ENCODE measurements around the gene SRPK2.
A peak's percentile ranks its signal among the peaks of the same experiment; 100 is the strongest.

SRPK2 gene

GRCh38 chr7:105191331-105191730 is 197.4 kb downstream of the SRPK2 start:
- DNase-seq (ENCODE audit: low spot score), result no peak

DNA sequence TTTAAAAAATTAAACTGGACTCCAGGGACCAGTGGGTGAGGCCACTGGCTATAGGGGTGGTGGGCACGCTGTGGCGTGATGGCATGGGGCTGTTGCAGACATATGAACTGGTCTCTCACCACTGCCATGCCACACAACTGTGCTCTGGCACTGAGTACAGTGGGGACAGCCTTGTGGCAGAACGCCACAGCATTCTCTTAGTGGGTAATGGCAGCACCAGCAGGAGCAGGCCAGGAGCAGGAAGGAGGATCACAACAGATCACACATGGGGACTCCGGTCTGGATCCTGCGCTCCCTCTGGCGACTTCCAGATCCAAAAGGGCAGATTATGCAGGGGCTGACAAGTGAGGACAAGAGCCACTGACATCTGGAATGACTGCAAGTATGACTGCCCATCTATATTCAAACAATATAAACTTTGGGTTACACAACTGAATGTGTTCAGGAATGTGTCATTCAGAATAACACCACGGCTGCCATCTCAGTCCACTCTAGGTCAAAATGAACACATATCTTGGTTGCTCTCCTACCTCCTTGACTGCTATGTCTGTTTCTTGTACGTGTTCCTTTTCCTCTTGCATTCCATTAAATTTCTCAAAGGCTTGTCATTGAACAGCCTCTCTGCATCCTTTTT is 198.7 kb downstream of the SRPK2 start:
- no peak for DNase-seq (ENCODE audit: low spot score)

GRCh38 chr7:105188201-105188600 is 200.5 kb downstream of the SRPK2 start:
- DNase-seq (ENCODE audit: low spot score), result no peak

- no peak for DNase-seq (ENCODE audit: low spot score)
Observed at GRCh38 chr7:105187302-105188169, 201.2 kb downstream of the SRPK2 start.

DNA sequence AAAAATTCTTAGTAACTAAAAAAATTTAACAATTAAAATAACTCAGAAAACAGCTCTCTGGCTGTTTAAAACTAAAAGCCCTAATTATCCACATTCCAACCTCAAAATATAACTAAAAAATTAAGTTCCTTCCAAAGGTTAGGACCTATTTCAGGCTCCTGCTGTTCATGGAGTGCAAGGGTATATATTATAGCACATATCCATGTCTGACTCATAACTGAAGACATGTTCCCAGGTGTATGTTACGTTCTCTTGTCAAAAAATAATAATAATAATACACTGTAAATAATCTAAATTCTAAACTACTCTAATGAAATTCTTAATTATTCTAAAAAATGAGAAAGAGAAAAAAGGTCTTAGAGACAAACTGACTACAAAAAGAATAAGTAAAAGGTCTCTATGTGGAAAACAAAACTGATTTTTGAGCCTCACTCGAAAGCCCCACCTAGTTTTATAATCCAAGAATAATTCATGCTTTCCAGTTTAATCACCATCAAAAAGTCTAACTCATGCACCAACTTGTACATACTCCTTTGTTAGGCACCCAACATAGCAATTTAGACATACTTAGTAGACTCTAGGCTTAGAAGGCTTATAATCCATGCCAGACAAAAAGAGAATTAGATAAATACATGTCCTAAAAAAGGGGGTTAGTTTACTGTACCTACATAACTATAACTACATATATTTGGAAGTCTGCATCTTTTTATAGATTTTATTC is 203.3 kb downstream of the SRPK2 start:
- DNase-seq (ENCODE audit: low spot score), result no peak

GRCh38 chr7:105180002-105180401 is 208.7 kb downstream of the SRPK2 start:
- no peak for DNase-seq (ENCODE audit: low spot score)

- no peak for DNase-seq (ENCODE audit: low spot score)
Observed at GRCh38 chr7:105178928-105179541, 209.7 kb downstream of the SRPK2 start.

- DNase-seq (ENCODE audit: low spot score), result no peak
Observed at GRCh38 chr7:105178177-105178576, 210.5 kb downstream of the SRPK2 start.

DNA sequence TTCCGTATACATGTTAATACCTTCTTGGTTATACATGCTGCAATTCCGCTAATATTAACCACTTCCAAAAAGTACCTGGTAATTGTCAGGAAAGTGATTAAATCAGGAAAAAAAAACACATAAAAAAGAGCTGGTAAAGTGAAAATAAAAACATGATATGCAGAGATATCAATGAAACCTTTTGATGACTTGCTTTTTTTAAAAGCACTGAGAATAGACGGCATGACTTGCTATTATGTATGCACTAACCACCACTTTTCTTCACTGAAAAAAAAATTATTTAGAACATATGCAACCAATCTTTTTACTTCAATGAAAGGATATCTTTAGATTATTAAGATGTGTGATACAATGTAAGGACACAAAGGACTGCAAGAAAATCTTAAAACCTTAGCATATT is 211.7 kb downstream of the SRPK2 start:
- DNase-seq (ENCODE audit: low spot score), result no peak

- no peak for DNase-seq (ENCODE audit: low spot score)
Observed at GRCh38 chr7:105173586-105173985, 215.1 kb downstream of the SRPK2 start.

GRCh38 chr7:105164751-105165150 is 224.0 kb downstream of the SRPK2 start:
- DNase-seq (ENCODE audit: low spot score), result no peak

GRCh38 chr7:105163718-105164117 is 225.0 kb downstream of the SRPK2 start:
- DNase-seq (ENCODE audit: low spot score), result no peak

GRCh38 chr7:105161366-105161765 is 227.4 kb downstream of the SRPK2 start:
- no peak for DNase-seq (ENCODE audit: low spot score)

- DNase-seq (ENCODE audit: low spot score), result no peak
Observed at GRCh38 chr7:105157278-105157677, 231.4 kb downstream of the SRPK2 start.

GRCh38 chr7:105156731-105157130 is 232.0 kb downstream of the SRPK2 start:
- DNase-seq (ENCODE audit: low spot score), result no peak

GRCh38 chr7:105154084-105154483 is 234.6 kb downstream of the SRPK2 start:
- no peak for DNase-seq (ENCODE audit: low spot score)

- no peak for DNase-seq (ENCODE audit: low spot score)
Observed at GRCh38 chr7:105153531-105153930, 235.2 kb downstream of the SRPK2 start.

DNA sequence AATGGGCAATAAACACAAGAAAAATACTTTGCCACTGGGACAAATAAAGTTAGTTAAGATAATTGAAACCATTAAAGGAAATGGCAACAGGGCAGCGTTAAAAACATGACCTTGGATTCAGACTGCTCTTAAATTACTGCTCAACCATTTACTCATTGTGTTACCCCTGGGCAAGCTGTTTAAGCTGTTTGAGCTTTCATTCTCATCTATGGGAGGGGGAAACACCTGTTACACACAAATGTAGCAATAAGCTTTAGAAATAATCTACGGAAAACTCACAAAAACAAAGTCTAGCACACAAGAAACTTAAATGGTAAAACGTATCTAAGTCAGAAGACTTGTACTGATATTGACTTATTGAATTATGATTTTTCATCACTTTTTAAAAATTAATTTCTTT is 237.6 kb downstream of the SRPK2 start:
- no peak for DNase-seq (ENCODE audit: low spot score)

DNA sequence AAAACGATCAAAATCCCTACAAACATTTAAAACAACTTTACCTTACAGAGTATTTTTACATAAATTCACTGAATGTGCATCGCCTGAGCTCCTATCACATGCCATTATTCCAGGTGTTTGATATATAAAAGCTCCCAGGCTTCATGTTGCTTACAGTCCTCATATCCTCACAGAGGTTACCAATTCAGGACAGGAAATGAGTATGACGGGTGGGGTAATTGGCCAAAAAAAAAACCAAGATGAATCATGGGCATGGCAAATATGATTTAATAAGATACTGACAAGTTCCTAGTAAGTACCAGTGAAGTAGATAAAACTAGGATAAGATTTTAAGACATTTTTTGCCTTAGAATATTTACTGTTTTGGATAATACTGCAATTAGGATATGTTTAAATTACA is 238.9 kb downstream of the SRPK2 start:
- DNase-seq (ENCODE audit: low spot score), result no peak

DNA sequence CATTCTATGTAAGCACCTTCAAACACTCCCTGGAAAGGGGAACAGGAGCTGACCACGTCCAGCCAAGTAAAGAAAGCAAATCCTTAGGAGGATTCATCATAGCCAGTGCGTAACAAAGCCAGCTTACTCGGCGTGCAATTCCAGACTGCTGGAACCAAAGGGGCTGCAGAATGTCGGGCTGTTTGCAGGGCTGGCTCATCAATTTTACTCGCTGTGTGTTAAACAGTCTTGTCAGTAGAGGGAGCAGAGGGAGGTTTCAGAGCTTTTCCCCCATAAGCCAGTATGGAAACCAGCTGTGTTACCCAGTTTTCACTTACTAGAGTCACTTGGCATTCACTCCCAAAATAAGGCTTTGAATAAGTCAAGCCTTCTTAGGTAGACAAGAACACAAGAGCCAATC is 247.7 kb downstream of the SRPK2 start:
- DNase-seq (ENCODE audit: low spot score), result peak; percentile 73

- DNase-seq (ENCODE audit: low spot score), result no peak
Observed at GRCh38 chr7:105139381-105139780, 249.3 kb downstream of the SRPK2 start.

GRCh38 chr7:105137898-105138297 is 250.8 kb downstream of the SRPK2 start:
- no peak for DNase-seq (ENCODE audit: low spot score)

DNA sequence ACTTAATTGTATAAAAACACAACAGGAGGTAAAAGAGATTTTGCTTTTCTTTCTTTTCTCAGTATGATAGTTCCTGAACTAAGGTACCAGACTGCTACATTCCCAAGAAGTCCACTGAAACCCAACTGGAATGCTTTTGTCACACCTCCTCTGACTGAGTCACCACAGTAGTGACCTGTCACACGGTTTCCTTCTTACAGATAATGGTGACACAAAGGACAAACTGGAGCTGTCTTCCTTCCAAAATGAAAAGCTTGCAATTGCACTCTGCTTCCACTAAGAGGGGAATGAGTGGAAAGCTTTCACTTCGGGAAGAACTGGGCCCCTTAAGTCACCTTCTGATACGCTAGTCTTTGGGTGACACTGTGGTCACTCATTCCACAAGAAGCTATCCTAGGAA is 252.5 kb downstream of the SRPK2 start:
- DNase-seq (ENCODE audit: low spot score), result no peak

Measured in D341Med (cell line).